NCI-H748 (cell line): Measurements from ENCODE around the gene MPZL2.

Experiments
- DNase-seq: peaks from one replicate; lab custom pipeline; 2025; ENCODE audit not compliant: unreplicated experiment; lab: John Stamatoyannopoulos, UW

Gene MPZL2

DNA sequence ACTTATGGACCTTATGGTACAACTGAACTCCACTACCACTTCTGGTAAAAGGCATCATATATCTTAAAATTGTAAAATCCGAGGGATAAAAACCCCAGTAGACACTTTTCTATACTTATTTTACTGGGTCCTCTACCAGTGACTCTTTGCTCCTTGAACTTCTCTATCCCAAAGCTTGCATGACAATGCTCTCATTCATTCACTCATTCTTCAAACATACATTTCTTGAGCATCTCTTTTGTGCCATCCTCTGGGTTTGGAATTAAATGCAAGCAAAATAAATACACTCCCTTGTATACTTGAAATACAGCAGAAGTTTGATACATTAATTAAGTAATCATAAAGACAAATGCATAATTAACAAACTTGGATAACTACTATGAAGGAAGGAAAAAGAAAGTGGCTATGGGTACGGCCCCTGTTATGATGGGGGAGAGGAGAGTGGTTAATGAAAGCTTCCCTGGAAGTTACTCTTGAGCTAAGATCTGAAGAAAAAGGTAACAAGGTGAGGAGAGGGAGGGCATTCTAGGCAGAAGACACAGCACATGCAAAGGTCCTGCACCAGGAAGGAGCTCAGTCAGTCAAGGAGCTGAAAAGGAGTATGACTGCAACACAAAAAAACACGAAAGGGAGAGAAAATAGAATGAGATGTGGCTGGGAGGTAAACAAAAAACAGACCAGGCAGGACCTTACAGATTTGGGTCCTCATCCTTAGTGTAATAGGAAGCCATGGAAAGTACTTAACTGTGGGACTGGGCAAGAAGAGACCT, 19.9 kb downstream of the MPZL2 start:
- DNase-seq, result no peak

DNA sequence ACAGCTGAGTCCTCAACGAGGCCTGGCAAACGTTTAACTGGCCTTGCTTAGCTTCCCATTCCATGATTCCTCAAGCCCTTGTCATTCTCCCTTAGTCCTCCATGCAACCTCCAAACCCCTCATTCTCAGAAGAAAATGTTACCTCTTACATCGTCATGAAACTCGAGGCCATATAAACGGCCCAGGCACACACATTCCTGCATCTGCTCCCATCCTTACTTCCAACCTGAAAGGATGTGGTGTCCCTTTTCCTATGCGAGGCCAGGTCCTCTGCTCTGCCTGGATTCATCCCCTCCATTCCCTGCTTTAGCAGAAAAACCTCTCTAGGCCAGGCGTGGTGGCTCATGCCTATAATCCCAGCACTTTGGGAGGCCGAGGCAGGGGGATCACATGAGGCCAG, 20.9 kb downstream of the MPZL2 start:
- no peak for DNase-seq

DNA sequence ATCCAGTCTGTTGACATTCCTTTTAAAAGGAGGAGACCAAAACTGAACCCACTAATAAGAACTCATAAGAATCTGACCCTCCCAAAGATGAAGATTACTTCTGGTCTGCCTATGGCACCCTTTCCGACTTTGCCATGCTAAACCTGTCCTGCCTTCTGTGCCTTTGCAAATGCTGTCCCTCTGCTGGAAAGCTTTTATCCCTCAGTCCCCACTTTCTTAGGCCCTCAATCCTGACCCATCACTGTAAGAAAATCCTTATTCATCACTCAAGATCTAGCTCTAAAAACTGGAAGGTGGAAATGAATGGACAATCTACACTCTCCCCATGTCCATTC, 22.4 kb downstream of the MPZL2 start:
- DNase-seq, result no peak

DNA sequence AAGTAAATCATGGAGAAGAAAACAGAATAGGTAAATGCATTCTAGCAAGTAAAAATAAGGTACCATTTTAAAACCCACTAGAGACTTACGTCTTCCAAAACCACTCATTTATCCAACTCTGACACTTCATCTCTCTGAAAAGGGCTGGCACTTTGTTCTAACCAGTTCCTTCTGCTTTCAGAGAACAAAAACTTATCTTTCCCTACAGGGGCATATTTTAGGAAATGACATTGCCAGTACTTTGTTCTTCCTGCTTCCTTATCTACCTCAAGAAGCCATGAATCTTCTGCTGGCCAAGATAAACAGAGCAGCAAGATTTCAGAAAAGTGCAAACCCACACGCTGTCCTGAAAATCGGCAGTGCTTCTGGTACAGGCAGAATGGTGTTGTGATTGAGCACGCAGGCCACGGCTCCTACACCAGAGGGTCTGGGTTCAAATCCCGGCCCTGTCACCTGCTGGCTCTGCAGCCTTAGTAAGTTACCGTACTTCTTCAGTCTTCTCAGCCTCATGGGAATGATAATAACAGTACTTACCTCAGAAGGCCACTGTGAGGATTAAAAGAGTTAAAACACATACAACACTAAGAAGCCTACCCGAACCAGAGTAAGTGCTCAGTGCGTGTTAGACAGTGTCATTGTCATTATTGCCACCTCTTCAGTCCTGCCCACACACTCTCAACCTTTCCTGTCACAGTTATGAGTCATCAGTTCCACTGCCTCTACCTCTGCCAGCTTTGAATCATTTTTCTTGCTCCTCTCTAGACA, 22.9 kb downstream of the MPZL2 start:
- DNase-seq, result no peak

DNA sequence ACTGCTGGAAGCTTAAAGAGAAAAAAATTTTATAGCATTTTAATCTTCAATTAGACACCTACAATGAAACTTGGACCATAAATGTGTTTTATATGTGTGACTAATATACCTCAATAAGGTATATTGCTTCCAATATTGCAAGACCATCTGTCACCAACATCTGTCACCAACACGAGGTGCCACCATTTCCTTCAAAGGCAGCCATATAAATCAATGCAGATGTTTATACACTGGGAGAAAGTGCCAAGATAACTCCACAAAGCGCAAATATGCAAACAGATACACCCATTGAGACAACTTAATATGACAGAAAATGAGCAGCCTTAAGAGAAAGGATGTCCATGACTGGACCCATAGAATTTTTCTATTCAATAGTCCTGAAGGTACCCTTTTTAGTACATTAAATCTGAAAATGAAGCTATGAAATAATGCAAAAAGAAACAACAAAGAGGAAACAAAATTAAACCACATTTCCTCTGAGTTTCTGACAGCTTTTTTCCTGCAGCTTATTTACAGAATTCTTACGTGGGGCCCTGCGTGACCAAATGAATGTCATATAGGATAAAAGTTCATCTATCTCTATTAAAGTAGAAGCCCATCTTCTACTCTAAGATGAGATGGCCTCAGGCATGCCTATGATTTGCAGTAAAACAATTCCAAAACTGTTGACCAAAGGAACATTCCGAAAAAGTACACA, 24.4 kb downstream of the MPZL2 start:
- no peak for DNase-seq

DNA sequence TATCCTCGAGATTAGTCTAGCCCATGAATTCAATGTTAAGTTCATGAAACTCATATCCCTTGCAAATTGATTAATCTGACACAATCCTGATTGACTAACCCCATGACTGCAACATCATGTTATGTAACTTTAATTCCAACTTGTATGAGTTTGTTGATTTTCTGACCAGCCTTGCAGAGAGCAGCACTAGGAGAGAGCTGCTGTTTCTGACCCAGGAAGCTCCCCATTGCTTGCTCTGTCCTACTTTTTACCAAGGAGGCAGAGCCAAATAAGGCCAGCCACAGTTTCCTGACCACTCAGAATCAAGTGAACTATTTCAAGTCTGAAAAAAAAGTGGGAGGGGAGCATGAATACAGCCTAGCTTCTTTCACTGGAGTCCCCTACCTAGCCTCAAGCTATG, 25.2 kb downstream of the MPZL2 start:
- no peak for DNase-seq

DNA sequence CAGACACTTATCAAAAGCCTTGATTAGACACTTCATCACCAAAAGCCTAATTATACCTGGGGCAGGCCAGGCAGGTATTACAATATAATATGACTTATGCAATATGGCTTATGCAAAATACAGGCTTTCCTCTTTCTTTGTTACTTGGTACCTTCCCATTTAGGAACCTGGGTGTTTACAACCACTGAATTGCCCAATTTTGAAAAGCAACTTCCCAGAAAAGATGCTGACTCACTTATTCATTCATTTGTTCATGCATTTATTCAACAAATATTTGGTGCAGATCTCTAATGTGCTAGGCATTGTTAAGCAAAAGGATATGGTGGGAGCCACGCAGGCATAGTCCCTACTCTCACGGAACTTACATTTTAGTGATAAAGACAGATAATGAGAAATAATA, 25.7 kb downstream of the MPZL2 start:
- no peak for DNase-seq

DNA sequence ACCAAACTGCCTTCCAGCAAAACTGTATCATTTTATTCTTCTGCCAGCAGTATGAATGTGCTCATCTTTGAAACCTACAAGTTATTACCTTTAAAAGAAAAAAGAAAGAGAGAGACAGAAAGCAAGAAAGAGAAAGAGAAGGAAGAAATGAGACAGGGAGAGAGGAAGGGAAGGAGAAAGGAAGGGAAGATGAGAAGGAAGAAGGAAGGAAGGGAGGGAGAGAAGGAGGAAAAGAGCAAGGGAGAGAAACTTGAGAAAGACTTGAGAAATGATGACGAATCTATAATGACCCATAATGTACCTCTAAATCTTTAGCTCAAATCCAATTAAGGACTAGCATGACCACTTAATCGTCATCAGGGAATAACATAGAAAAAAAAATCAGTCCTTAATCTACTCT, 27.9 kb downstream of the MPZL2 start:
- DNase-seq, result no peak

DNA sequence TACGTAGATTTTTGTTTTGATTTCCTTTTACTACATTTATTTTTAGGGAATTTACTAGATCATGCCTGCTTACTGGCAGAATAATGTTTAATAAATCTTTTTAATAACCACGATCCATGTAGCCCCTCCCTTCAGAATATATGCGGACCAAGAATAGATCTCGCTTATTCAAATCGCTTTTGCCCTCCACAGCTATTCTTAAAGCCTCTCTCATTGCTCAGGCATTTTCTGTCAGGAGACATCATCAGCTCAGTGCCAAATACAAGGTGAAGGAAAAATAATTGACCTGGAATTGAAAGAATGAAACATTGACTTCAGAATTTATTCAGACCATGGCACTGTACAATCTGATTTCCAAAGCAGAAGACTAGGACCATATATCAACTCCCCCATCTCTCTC, 29.3 kb downstream of the MPZL2 start:
- no peak for DNase-seq

DNA sequence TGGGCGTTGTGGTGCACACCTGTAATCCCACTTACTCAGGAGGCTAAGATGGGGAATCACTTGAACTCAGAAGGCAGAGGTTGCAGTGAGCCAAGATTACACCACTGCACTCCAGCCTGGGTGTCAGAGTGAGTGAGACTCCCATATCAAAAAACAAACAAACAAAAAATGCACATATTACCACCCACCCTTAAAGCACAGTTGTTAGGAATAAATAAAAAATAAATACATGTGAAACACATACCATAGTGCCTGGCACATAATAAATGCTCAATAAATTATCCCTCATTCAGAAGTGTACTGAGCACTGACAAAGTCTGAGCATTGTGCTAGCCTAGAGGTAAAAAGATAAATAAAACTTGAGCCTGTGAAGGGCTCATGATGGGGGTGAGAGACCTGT, 30.2 kb downstream of the MPZL2 start:
- DNase-seq, result no peak

DNA sequence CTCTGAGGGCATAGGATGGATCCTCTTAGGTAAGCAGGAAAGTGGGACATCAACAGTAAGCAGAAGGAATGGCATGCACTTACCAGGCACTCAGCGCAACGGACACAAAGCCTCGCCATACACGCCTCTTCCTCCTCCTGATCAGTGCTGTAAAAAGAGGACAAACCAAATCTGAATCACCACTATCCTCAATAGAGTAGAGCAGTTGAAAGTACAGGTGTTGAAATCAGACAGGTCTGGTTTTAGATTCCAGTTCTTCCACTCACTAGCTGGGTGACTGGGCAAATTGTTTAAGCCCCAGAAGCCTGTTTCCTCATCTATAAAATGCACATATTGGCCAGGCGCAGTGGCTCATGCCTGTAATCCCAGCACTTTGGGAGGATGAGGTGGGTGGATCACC, 30.7 kb downstream of the MPZL2 start:
- no peak for DNase-seq

DNA sequence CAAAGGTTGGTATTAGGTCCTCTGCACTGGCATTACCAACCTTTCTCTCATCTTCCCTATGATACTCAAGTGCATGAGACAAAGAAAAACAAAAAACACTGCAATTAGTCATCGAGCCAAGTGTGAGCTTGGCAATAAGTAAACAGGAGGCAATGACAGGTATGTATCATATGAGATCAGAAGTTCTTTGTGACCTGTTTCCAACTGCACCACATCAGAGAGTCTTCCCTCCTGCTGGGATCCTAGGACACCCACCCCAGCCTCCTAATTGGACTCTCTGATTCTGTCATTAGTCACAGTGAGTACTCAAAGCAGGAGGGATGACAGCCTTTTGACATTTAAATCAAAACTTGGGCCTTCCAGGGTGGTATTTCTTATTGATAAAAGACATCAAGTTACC, 31.4 kb downstream of the MPZL2 start:
- DNase-seq, result no peak

DNA sequence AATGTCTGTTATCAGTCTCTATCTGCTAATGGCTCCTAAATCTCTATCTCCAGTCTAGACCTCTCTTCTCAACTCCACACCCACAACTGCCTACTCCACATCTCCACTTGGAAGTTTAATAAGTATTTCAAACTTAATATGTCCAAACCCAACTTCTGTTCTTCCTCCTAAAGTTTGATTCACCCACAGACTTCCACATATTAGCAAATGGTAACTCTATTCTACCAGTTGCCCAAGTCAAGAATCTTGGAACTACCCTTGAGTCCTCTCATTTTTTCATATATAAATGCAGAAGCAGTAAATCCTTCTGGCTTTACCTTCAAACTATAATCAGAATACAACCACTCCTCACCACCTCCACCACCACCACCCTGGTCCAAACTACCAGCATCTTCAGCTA, 32.6 kb downstream of the MPZL2 start:
- no peak for DNase-seq

DNA sequence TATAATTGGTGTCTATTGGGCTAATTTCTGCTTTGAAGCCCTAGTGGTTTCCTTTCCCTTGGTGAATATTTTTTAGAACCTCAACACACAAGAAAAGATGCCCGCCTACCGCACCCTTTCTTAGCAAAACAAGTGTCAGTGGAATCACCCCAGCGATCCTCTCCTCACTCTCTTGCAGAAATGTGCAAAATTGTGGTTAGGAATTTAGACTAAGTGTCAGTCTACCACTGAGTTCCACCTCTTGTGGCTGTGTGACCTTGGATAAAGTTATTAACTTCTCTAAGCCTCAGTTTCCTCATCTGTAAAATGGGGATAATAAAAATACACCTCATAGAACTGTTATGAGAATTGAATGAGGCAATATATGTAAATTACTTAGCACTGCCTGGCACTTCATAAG, 34.0 kb downstream of the MPZL2 start:
- DNase-seq, result no peak

DNA sequence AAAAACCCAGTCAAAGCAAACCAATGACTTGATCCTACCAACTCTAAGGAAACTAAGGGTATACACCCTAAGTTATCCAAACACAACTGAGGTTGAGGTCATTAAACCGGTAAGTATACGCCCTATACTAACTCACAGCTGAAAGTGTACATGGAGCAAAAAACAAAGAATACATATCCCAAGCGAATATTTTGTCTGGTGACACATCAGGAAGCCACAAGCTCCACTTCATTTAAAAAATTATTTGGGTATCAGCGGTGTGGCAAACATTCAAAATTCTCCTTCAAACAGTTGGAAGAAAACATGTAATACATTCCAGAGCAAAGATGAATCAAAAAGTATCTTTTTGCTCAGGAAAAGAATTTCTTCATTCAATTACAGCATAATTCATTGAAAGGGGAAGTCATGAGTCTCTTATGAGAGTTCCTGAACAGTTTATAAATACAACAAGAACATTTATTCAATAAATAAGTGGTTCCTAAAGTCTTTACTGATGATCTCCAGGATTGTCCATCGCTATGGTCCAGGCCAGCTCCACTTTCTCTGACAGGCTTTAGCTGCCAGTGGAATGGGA, 34.7 kb downstream of the MPZL2 start:
- DNase-seq, result no peak

DNA sequence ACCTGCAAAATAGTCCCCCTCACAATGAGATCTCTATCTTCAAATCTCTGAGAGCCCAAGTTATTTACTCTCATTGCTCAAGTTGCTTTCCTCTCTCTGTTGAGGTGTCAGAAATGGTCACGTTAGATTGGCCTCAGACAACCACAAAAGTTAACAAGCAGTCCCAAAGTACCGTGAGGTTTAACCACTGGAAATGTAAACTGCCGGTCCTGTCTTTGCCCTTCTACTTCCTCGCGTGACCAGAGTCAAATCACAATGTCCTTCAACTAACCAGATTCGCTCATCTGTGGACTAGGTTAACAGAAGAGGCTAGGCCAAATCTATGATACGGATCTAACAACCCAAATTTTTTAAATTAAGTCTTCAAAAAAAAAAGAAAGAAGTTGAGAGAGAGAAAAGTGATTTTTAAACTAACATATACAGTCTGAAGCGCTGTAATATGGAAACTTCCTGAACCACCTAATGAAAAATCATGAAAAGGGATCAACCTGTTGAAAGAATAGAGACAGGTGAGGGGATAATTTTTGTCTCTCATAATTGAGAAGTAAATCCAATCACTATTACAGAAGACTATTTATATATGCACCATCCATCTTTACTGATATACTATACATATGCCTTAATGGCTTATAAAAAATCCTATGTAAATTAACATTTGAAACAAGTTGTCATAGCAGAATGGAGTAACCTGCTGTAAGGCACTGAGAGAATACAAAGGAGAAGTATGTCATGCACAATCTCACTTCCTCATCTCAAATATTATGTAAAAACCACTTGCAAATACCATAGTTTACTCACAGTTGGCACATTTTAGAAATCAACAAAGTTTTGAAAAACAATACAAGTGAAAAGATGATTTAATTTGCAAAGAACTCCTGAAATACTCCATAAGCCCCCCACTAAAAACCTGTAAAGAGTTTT, 36.0 kb downstream of the MPZL2 start:
- DNase-seq, result no peak

DNA sequence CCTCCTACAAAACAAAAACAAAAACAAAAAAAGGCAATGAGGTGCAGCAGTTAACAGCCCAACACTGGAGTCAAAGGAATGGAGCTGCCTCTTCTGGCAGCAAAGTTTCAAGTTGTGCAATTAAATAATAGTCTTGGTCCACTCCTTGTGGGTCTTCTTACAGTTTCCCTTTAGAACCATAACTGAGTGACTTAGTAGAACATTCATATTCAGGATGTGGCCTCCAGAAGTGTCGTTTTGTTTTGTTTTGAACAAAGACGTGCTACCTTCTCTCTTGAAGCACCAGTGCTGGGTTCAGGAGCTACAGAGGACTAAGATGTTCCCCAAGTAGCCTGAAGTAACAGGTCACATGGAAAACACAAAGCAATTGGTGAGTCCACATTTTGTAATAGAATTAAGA, 37.3 kb downstream of the MPZL2 start:
- no peak for DNase-seq

DNA sequence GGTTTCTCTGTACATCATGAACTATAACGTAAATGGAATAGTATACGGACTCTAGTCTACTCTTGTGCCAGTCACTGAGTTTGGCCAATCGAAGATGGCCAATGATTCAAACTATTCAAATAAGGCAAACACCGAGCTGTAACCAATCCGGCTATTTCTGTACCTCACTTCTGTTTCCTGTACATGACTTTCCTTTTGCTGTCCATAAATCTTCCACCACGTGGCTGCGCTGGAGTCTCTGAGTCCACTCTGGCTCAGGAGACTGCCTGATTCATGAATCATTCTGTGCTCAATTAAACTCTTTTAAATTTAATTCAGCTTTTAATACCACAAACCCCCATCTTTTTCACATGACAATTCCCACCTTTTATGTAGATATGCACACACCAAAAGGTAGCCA, 37.8 kb downstream of the MPZL2 start:
- DNase-seq, result no peak

DNA sequence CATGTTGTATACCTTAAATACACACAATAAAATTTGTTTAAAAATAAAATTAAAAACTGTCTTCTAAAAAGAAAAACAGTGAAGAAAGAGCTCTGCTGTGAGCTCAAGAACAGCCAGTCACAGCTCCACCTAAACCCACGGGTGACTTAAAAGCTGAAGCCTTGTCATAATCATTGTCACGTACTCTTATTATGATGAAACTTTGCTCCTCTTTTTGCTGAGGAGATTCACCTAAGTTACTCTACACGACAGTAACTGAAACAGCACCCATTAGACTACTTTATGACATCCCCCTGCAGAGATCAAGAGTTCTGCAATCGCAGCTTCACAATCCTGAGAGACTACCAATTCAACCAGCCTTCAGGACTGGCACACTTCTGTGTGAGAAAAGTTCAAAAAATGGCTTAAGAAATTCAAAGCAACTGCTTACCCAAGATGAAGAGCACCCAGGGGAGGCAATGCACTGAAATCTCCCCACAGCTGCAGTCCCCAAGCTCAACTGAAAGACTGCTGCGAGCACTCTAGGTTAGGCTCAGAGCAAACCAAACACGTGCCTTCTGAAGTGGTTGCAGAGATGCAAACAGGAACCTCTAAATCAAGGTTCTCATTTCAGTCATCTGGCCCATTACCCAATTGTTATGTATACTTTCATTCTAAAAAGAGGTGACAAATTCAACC, 39.4 kb downstream of the MPZL2 start, which contains the start of gene JAML:
TSS of gene JAML (minus strand) at position 501 of the 678 bp plus-strand sequence. CDS start 10,145 bp downstream, outside the sequence.
- no peak for DNase-seq

DNA sequence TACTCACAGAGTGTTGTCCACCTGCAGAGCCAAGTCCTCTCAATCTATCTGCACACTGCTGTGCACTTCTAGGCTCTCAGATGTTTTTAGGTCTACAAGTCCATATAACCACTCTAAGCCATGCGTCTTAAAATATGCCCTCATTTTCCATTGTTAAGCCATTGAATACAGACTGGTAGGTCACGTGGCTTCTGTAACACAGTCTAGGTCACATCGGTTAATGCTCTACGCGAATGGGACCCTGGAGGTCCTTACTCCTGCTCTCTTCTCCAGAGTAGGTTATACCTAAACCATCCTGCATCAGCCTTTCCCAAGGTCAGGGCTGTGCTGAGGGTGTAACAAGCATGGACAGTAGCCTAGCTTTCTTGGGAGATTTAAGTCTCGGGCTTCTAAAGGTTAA, 40.1 kb downstream of the MPZL2 start:
- no peak for DNase-seq
